ENCODE results near the gene DGLUCY.
"Not testable (repeated sequence)": the region's sequence is repeated elsewhere in the genome, so short reads cannot be mapped to it uniquely, and the experiment has no call there.

Gene DGLUCY

GRCh38 chr14:91257328-91258010 lies 143.6 kb downstream of the DGLUCY start:
- no peak for DNase-seq (ENCODE audit: low read depth in 2 of 2)

- no peak for DNase-seq (ENCODE audit: low read depth in 2 of 2)
Observed at GRCh38 chr14:91258011-91258618, 144.2 kb downstream of the DGLUCY start.

- no peak for DNase-seq (ENCODE audit: low read depth in 2 of 2)
Observed at GRCh38 chr14:91258876-91259275, 145.0 kb downstream of the DGLUCY start.

- peak in 1 of 2 donors; percentile 65 for DNase-seq (ENCODE audit: low read depth in 2 of 2)
Observed at GRCh38 chr14:91261115-91261514, 147.2 kb downstream of the DGLUCY start.

GRCh38 chr14:91261986-91262549 lies 148.2 kb downstream of the DGLUCY start:
- DNase-seq (ENCODE audit: low read depth in 2 of 2): no peak

- DNase-seq (ENCODE audit: low read depth in 2 of 2): no peak
Observed at GRCh38 chr14:91263329-91263728, 149.5 kb downstream of the DGLUCY start.

GRCh38 chr14:91264151-91265150 lies 150.6 kb downstream of the DGLUCY start:
- DNase-seq (ENCODE audit: low read depth in 2 of 2): no peak

- no peak for DNase-seq (ENCODE audit: low read depth in 2 of 2)
Observed at GRCh38 chr14:91265404-91265803, 151.5 kb downstream of the DGLUCY start.

- DNase-seq (ENCODE audit: low read depth in 2 of 2): not testable (repeated sequence)
Observed at GRCh38 chr14:91266276-91266675, 152.4 kb downstream of the DGLUCY start.

GRCh38 chr14:91267965-91268437 lies 154.1 kb downstream of the DGLUCY start:
- DNase-seq (ENCODE audit: low read depth in 2 of 2): no peak

- DNase-seq (ENCODE audit: low read depth in 2 of 2): no peak
Observed at GRCh38 chr14:91269076-91269991, 155.5 kb downstream of the DGLUCY start.

GRCh38 chr14:91270188-91270587 lies 156.3 kb downstream of the DGLUCY start:
- DNase-seq (ENCODE audit: low read depth in 2 of 2): no peak

- no peak for DNase-seq (ENCODE audit: low read depth in 2 of 2)
Observed at GRCh38 chr14:91270619-91271018, 156.7 kb downstream of the DGLUCY start.

- DNase-seq (ENCODE audit: low read depth in 2 of 2): no peak
Observed at GRCh38 chr14:91271639-91272038, 157.8 kb downstream of the DGLUCY start.

GRCh38 chr14:91272341-91273272 lies 158.7 kb downstream of the DGLUCY start:
- no peak for DNase-seq (ENCODE audit: low read depth in 2 of 2)

GRCh38 chr14:91273273-91273884 lies 159.5 kb downstream of the DGLUCY start:
- DNase-seq (ENCODE audit: low read depth in 2 of 2): no peak

- no peak for DNase-seq (ENCODE audit: low read depth in 2 of 2)
Observed at GRCh38 chr14:91273885-91274273, 160.0 kb downstream of the DGLUCY start.

- no peak for DNase-seq (ENCODE audit: low read depth in 2 of 2)
Observed at GRCh38 chr14:91274796-91275195, 160.9 kb downstream of the DGLUCY start.

Measured in stimulated activated CD8-positive, alpha-beta memory T cell treated with anti-CD3 and anti-CD28 coated beads, Interleukin-15, amount 100 ng/mL, for 48 hours (primary cell).